Keratinocyte (primary cell): ENCODE measurements around the gene TNFSF13B. TPM values are rescaled to one million over a fixed set of nuclear protein-coding genes. Genes with fewer than 3 reads are reported as not detected.

Source experiments
- DNase-seq: peaks from one replicate; pipeline ENCODE4 v3.0.0-alpha.2; 2011; ENCODE audit warnings: low read depth, missing footprints, low spot score
- FAIRE-seq: peaks from 2 replicates; lab custom pipeline; 2011; peaks lifted over from hg19 to GRCh38; lab: Jason Lieb, UNC
- H2AFZ ChIP-seq: 2 replicates; pipeline ENCODE4 v1.6.0; 2012; ENCODE audit warnings: low read length, control low read depth, inconsistent platforms; ENCODE audit not compliant: control insufficient read depth
- H3K27ac ChIP-seq: 2 replicates; pipeline ENCODE4 v1.5.1; 2011; ENCODE audit warnings: low read length; ENCODE audit not compliant: control insufficient read depth, insufficient read depth
- H3K27me3 ChIP-seq: 3 replicates; pipeline ENCODE4 v1.6.0; 2011; ENCODE audit warnings: low read length; ENCODE audit not compliant: control insufficient read depth, insufficient read depth; ENCODE audit errors: extremely low read depth
- H3K36me3 ChIP-seq, 2 experiments: 2 replicates in 1 of 2; 3 replicates in 1 of 2; pipeline ENCODE4 v1.5.1; 2011; ENCODE audit warnings: low read length in 2 of 2, mild to moderate bottlenecking in 1 of 2; ENCODE audit not compliant: control insufficient read depth in 2 of 2, insufficient read depth in 2 of 2; ENCODE audit errors: extremely low read depth in 1 of 2
- H3K4me1 ChIP-seq: 3 replicates; pipeline ENCODE4 v1.5.1; 2011; ENCODE audit warnings: low read length; ENCODE audit not compliant: control insufficient read depth, insufficient read depth; ENCODE audit errors: extremely low read depth
- H3K4me2 ChIP-seq: 3 replicates; pipeline ENCODE4 v1.6.0; 2011; ENCODE audit warnings: low read depth, low read length; ENCODE audit not compliant: control insufficient read depth, insufficient read depth; ENCODE audit errors: extremely low read depth
- H3K4me3 ChIP-seq, 3 experiments: fragments of 200-600 bp in 1 of 3; sonication (generic) in 1 of 3; 2 replicates in 2 of 3; 3 replicates in 1 of 3; pipeline ENCODE4 v1.5.1; 2011 to 2016; ENCODE audit warnings: low read length in 3 of 3, mild to moderate bottlenecking in 3 of 3, control low read depth in 2 of 3, inconsistent platforms in 1 of 3, low read depth in 1 of 3, mixed read lengths in 1 of 3, mixed run types in 1 of 3, moderate library complexity in 1 of 3; ENCODE audit not compliant: control insufficient read depth in 2 of 3, insufficient read depth in 2 of 3; ENCODE audit errors: extremely low read depth in 1 of 3
- H3K79me2 ChIP-seq: 2 replicates; pipeline ENCODE4 v1.6.0; 2012; ENCODE audit warnings: low read length; ENCODE audit not compliant: control insufficient read depth, insufficient read depth
- H3K9ac ChIP-seq: 3 replicates; pipeline ENCODE4 v1.6.0; 2011; ENCODE audit warnings: low read length; ENCODE audit not compliant: control insufficient read depth, insufficient read depth; ENCODE audit errors: extremely low read depth
- H3K9me1 ChIP-seq: 3 replicates; pipeline ENCODE4 v1.6.0; 2011; ENCODE audit warnings: low read length; ENCODE audit not compliant: control insufficient read depth, insufficient read depth; ENCODE audit errors: extremely low read depth
- H3K9me3 ChIP-seq: 2 replicates; pipeline ENCODE4 v1.5.1; 2012; ENCODE audit warnings: low read depth, low read length; ENCODE audit not compliant: control insufficient read depth
- H4K20me1 ChIP-seq: 3 replicates; pipeline ENCODE4 v1.6.0; 2011; ENCODE audit warnings: low read length; ENCODE audit not compliant: control insufficient read depth, insufficient read depth; ENCODE audit errors: extremely low read depth
- CTCF ChIP-seq, 3 experiments: IDR thresholded peaks in 1 of 3; conservative IDR thresholded peaks in 1 of 3; optimal IDR thresholded peaks in 1 of 3; 2 replicates in 2 of 3; 3 replicates in 1 of 3; pipeline versions ENCODE3 to v1.5.1; 2011; ENCODE audit warnings: low read length in 3 of 3, mild to moderate bottlenecking in 3 of 3, moderate library complexity in 2 of 3, control low read depth in 1 of 3, inconsistent platforms in 1 of 3; ENCODE audit not compliant: insufficient read depth in 2 of 3; ENCODE audit errors: extremely low read depth in 1 of 3
- EZH2 ChIP-seq: IDR thresholded peaks from one replicate; pipeline ENCODE4 v1.6.1; 2012; ENCODE audit warnings: inconsistent platforms, mild to moderate bottlenecking, low read length, moderate library complexity
- dilution Hi-C: fragments of 300-500 bp; cut with MboI; formaldehyde crosslinking; loops from one replicate; pipeline ENCODE4 v1.7.0; 2020; ENCODE audit warnings: low sequenced_read_pairs; ENCODE audit not compliant: extremely low pct_ligation_motif_present
- polyA plus RNA-seq, 5 experiments: library from polyadenylated mRNA; depleted of rRNA in 3 of 5; stranded (reverse) in 3 of 5; stranded (forward) in 1 of 5; unstranded in 1 of 5; fragments of >200 nt; gene quantifications; 1 replicate in 1 of 5; 2 replicates in 3 of 5; 3 replicates in 1 of 5; pipeline versions ENCODE4 v1.2.1 to v1.2.3, GENCODE V29; 2011 to 2012; ENCODE audit warnings: missing spikeins in 2 of 5, low read depth in 1 of 5, low replicate concordance in 1 of 5

Gene TNFSF13B
- polyA plus RNA-seq, 1 donor (not counting 4 experiments of a cell fraction or from before 2014, with no cell fraction given) = 1.1 TPM

GRCh38 chr13:108223687-108224503 lies 45.6 kb upstream of the TNFSF13B start:
- H3K4me2 ChIP-seq = no peak overlapping the region
- no peak overlapping the region for H3K9ac ChIP-seq
- no peak for FAIRE-seq
- no peaks in the 10 kb centered on the region for H3K9me3 ChIP-seq
- H3K27me3 ChIP-seq = no peaks in the 10 kb centered on the region
- peaks cover 12% of the 10 kb centered on the region for H3K4me1 ChIP-seq
- H3K79me2 ChIP-seq = peaks cover 92% of the 10 kb centered on the region
- TF ChIP-seq EZH2 = no peak
- no peak for TF ChIP-seq CTCF (optimal IDR thresholded peaks at IDR 0.05 in 1 of 3, IDR thresholded peaks at IDR 0.05 in 1 of 3, conservative IDR thresholded peaks at IDR 0.05 in 1 of 3; ENCODE audit: extremely low read depth in 1 of 3, insufficient read depth in 2 of 3, low read length in 3 of 3)
- H4K20me1 ChIP-seq = no peaks in the 10 kb centered on the region
- dilution Hi-C loops = no loop called here
- no peak overlapping the region for H2AFZ ChIP-seq
- H3K4me3 ChIP-seq = no peak overlapping the region
- no peaks in the 10 kb centered on the region for H3K9me1 ChIP-seq
- no peak for DNase-seq
- H3K27ac ChIP-seq = no peak overlapping the region
- H3K36me3 ChIP-seq = no peaks in the 10 kb centered on the region

GRCh38 chr13:108225440-108225839 lies 44.1 kb upstream of the TNFSF13B start:
- Histone ChIP-seq H3K4me1 (no peaks in the 10 kb centered on the region), H2AFZ (no peak overlapping the region), H3K9me3 (no peaks in the 10 kb centered on the region), H3K27ac (no peak overlapping the region), H3K27me3 (no peaks in the 10 kb centered on the region), H3K9me1 (no peaks in the 10 kb centered on the region), H3K36me3 (peaks cover 0 to 2% of the 10 kb centered on the region in 2 experiments), H3K4me3 (no peak overlapping the region), H3K79me2 (peaks cover 87% of the 10 kb centered on the region), H3K9ac (no peak overlapping the region), H3K4me2 (no peak overlapping the region), H4K20me1 (no peaks in the 10 kb centered on the region)
- dilution Hi-C loops = no loop called here
- no peak for DNase-seq
- FAIRE-seq = no peak
- TF ChIP-seq CTCF (optimal IDR thresholded peaks at IDR 0.05 in 1 of 3, IDR thresholded peaks at IDR 0.05 in 1 of 3, conservative IDR thresholded peaks at IDR 0.05 in 1 of 3; ENCODE audit: extremely low read depth in 1 of 3, insufficient read depth in 2 of 3, low read length in 3 of 3) (no peak), EZH2 (no peak)
